Thymus (tissue), 11 donors: ENCODE data around the gene CSHL1. TPM values are rescaled to one million over a fixed set of nuclear protein-coding genes. Genes with fewer than 3 reads are reported as not detected.
"Not testable (repeated sequence)": the region's sequence is repeated elsewhere in the genome, so short reads cannot be mapped to it uniquely, and the experiment has no call there.

ENCODE experiments used
- DNase-seq, 9 donors: peaks; one replicate each; pipeline ENCODE4 v3.0.0-alpha.2; 2013; ENCODE audit warnings: low spot score in 9 of 9, low read depth in 6 of 9, missing footprints in 1 of 9
- H3K27ac ChIP-seq, 2 donors: one replicate each; pipeline ENCODE4 v1.5.1; 2013; ENCODE audit warnings: control low read depth in 1 of 2, low read depth in 1 of 2, low read length in 1 of 2, mild to moderate bottlenecking in 1 of 2, moderate library complexity in 1 of 2
- H3K27me3 ChIP-seq, 2 donors: one replicate each; pipeline ENCODE4 v1.5.1; 2013; ENCODE audit warnings: low read length in 1 of 2; ENCODE audit not compliant: control insufficient read depth in 2 of 2, insufficient read depth in 1 of 2
- H3K36me3 ChIP-seq, 2 donors: one replicate each; pipeline ENCODE4 v1.5.1; 2013; ENCODE audit warnings: low read length in 1 of 2, mild to moderate bottlenecking in 1 of 2, moderate library complexity in 1 of 2; ENCODE audit not compliant: control insufficient read depth in 2 of 2, insufficient read depth in 2 of 2
- H3K4me1 ChIP-seq, 2 donors: one replicate each; pipeline ENCODE4 v1.5.1; 2013; ENCODE audit warnings: low read length in 2 of 2; ENCODE audit not compliant: control insufficient read depth in 2 of 2, insufficient read depth in 2 of 2
- H3K4me3 ChIP-seq, 2 donors: one replicate each; pipeline ENCODE4 v1.5.1; 2013; ENCODE audit warnings: low read length in 2 of 2, control low read depth in 1 of 2, mild to moderate bottlenecking in 1 of 2
- H3K9me3 ChIP-seq, 2 donors: one replicate each; pipeline ENCODE4 v1.5.1; 2013; ENCODE audit warnings: low read length in 1 of 2, mild to moderate bottlenecking in 1 of 2; ENCODE audit not compliant: control insufficient read depth in 2 of 2, insufficient read depth in 1 of 2
- WGBS: extraction: QIAGEN DNeasy Blood & Tissue Kit; methylation state at CpG from one replicate; pipeline ENCODE4 v1.1.7; 2013; 5-methylcytosine and 5-hydroxymethylcytosine counted together
- polyA plus RNA-seq: library from polyadenylated mRNA; stranded (reverse); fragments of 200-250 nt; gene quantifications from one replicate; pipeline ENCODE4 v1.2.3, GENCODE V29; 2013
- total RNA-seq: library from RNA; stranded (reverse); fragments of 120-200 nt; gene quantifications from one replicate; pipeline ENCODE4 v1.2.4, GENCODE V29; 2013
- donor health status: healthy.

CSHL1 gene
- total and polyA plus RNA-seq, 2 donors: 0.24 to 1.3 TPM

GRCh38 chr17:63901971-63902370, 9.1 kb downstream of the CSHL1 start:
- not testable (repeated sequence) for H3K4me1 ChIP-seq, H3K36me3 ChIP-seq, H3K4me3 ChIP-seq, H3K9me3 ChIP-seq, H3K27ac ChIP-seq, DNase-seq, H3K27me3 ChIP-seq
- WGBS: 97% methylated on average over 2 of the region's 2 CpGs

- DNase-seq: not testable (repeated sequence)
These were observed 11.9 kb downstream of the CSHL1 start for GRCh38 chr17:63898899-63899798.

GRCh38 chr17:63896524-63897354, 14.3 kb downstream of the CSHL1 start, which contains the start of gene CSH1:
Gene CSH1, minus strand, starts transcription at chr17:63896574. Its CDS starts 63 bp downstream, at chr17:63896511.
- not testable (repeated sequence) for DNase-seq, H3K36me3 ChIP-seq, H3K4me3 ChIP-seq, H3K9me3 ChIP-seq, H3K27ac ChIP-seq, H3K27me3 ChIP-seq, H3K4me1 ChIP-seq
- 95% methylated on average over 11 of the region's 14 CpGs for WGBS

More at GRCh38 chr17:63898899-63899798, 11.9 kb downstream of the CSHL1 start:
- H3K36me3 ChIP-seq, H3K27ac ChIP-seq, H3K9me3 ChIP-seq, H3K4me3 ChIP-seq, H3K4me1 ChIP-seq, H3K27me3 ChIP-seq: not testable (repeated sequence)
- 93% methylated on average over 6 of the region's 6 CpGs for WGBS

GRCh38 chr17:63894821-63895220, 16.2 kb downstream of the CSHL1 start:
- 98% methylated on average over 10 of the region's 10 CpGs for WGBS
- not testable (repeated sequence) for H3K9me3 ChIP-seq, H3K4me1 ChIP-seq, H3K27ac ChIP-seq, H3K36me3 ChIP-seq, H3K4me3 ChIP-seq, H3K27me3 ChIP-seq, DNase-seq

GRCh38 chr17:63894021-63894420, 17.0 kb downstream of the CSHL1 start:
- not testable (repeated sequence) for DNase-seq, H3K4me3 ChIP-seq, H3K4me1 ChIP-seq, H3K27ac ChIP-seq, H3K27me3 ChIP-seq, H3K36me3 ChIP-seq, H3K9me3 ChIP-seq
- WGBS: 92% methylated on average over 3 of the region's 3 CpGs

GRCh38 chr17:63892316-63893037, 18.6 kb downstream of the CSHL1 start:
- not testable (repeated sequence) for H3K9me3 ChIP-seq, H3K36me3 ChIP-seq, H3K27me3 ChIP-seq, H3K4me3 ChIP-seq, DNase-seq, H3K4me1 ChIP-seq, H3K27ac ChIP-seq
- WGBS: 91% methylated on average over 11 of the region's 11 CpGs

- not testable (repeated sequence) for H3K36me3 ChIP-seq, H3K4me3 ChIP-seq, H3K27me3 ChIP-seq, H3K27ac ChIP-seq, H3K9me3 ChIP-seq, H3K4me1 ChIP-seq
- DNase-seq: peak in 3 of 9 donors; percentile 9 to 20 (median 13)
- WGBS: 46% methylated on average over 13 of the region's 13 CpGs
These were observed 21.8 kb downstream of the CSHL1 start for GRCh38 chr17:63889026-63889848.

GRCh38 chr17:63885119-63885518, 25.9 kb downstream of the CSHL1 start:
- H3K4me3 ChIP-seq, H3K9me3 ChIP-seq, H3K4me1 ChIP-seq, H3K36me3 ChIP-seq, H3K27ac ChIP-seq, DNase-seq: not testable (repeated sequence)
- WGBS: 98% methylated on average over 11 of the region's 11 CpGs
- peaks cover 0 to 10% of the 10 kb centered on the region in 2 donors for H3K27me3 ChIP-seq
